Cardiac septum (tissue), 1 donor: ENCODE results near the gene SEL1L. TPM values are rescaled to one million over a fixed set of nuclear protein-coding genes. Genes with fewer than 3 reads are reported as not detected.
"Not testable (repeated sequence)": the region's sequence is repeated elsewhere in the genome, so short reads cannot be mapped to it uniquely, and the experiment has no call there.

Experiments used
- DNase-seq: peaks from one replicate; pipeline ENCODE4 v3.0.0-alpha.2; 2020; ENCODE audit warnings: low spot score
- intact Hi-C: fragments of 100-400 bp; cut with DNase I; formaldehyde crosslinking; loops from one replicate; pipeline ENCODE4 v1.14.0; 2022
- total RNA-seq: library from RNA; stranded (reverse); fragmentation: NEBNext Ultra II Directional; extraction: Animal tissue kit (Norgen Biotek cat#: 25700); gene quantifications from one replicate; pipeline ENCODE4 v1.2.1, GENCODE V29; 2021
- donor health status: DM: no; HTN: no; CAD: no.

The SEL1L gene
- total RNA-seq, 1 donor from 2014 or later = 64.8 TPM

- DNase-seq, intact Hi-C loops: not testable (repeated sequence)
Observed at GRCh38 chr14:81429749-81430148, 103.9 kb downstream of the SEL1L start.

DNA sequence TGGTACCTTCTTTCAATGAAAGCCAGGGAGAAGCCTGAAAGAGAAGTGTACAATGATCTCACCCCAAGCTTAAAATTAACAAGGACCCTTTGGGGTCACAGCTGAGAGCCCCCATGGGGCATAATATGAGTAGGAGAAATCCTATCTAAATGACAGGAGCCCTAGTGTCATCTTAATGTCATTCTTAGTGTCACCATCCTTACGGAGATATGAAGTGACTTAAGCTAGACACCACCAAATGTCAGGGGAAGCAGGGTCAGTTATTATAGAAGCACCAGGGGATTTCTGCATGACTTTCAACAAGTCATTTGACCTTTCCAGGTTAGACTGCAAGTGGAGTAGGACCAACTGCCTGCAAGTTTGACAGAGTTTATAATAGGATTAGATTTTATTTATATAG is 104.6 kb downstream of the SEL1L start:
- intact Hi-C loops = no loop called here
- no peak for DNase-seq

- no peak for DNase-seq
Observed at GRCh38 chr14:81427348-81428058, 106.2 kb downstream of the SEL1L start.

DNA sequence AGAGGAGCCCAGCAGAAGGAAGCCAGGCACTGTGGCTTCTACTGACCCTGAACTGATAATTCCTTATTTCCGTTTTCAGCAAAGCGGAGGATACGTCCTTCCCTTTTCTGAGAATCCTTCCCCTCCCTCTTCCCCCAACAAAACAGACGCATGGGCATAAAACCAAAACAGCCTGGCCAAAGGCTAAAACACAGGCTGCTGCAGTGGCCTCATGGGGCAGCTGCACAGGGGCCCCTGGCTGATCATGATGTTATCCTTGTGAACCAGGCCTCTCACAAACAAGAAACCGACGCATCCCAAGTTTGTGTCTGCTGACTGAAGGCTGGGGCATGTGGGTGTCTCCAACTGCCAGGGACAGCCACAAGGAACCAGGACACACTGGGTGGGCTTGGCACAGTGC is 110.1 kb downstream of the SEL1L start:
- no peak for DNase-seq
- intact Hi-C loops = no loop called here

More at GRCh38 chr14:81427348-81428058, 106.2 kb downstream of the SEL1L start:
- intact Hi-C loops = no loop called here

Other genes starting within 250 kb of the SEL1L start
- 5.7 TPM for gene STON2, start 133.5 kb downstream of the SEL1L start, total RNA-seq